Astrocyte of the cerebellum (primary cell): ENCODE results near the gene CCNYL1.

Source experiments
- DNase-seq: peaks from one replicate; pipeline ENCODE4 v3.0.0-alpha.2; 2011; ENCODE audit warnings: low read depth
- H3K4me3 ChIP-seq: 2 replicates; pipeline ENCODE4 v1.5.1; 2011; ENCODE audit warnings: mild to moderate bottlenecking, low read depth, low read length, moderate library complexity
- CTCF ChIP-seq: IDR thresholded peaks from 2 replicates; pipeline ENCODE4 v1.5.1; 2012; ENCODE audit warnings: low read length, low read depth, moderate library complexity, mild to moderate bottlenecking; ENCODE audit errors: missing control alignments
- in situ Hi-C: cut with HindIII; loops from 2 replicates; pipeline ENCODE4 v1.10.0; 2017; ENCODE audit warnings: low sequenced_read_pairs

The CCNYL1 gene

GRCh38 chr2:207787017-207787416, 75.6 kb downstream of the CCNYL1 start:
- no peak for DNase-seq

GRCh38 chr2:207787800-207788199, 76.4 kb downstream of the CCNYL1 start:
- in situ Hi-C loops, result no loop called here
- no peak for TF ChIP-seq CTCF
- H3K4me3 ChIP-seq, result no peak overlapping the region
- DNase-seq, result no peak

More at GRCh38 chr2:207787017-207787416, 75.6 kb downstream of the CCNYL1 start:
- TF ChIP-seq CTCF, result no peak
- in situ Hi-C loops, result no loop called here
- H3K4me3 ChIP-seq, result no peak overlapping the region

GRCh38 chr2:207790898-207791297, 79.5 kb downstream of the CCNYL1 start:
- no peak for DNase-seq
- no peak overlapping the region for H3K4me3 ChIP-seq
- in situ Hi-C loops, result no loop called here
- TF ChIP-seq CTCF, result no peak

GRCh38 chr2:207791579-207792243, 80.3 kb downstream of the CCNYL1 start:
- no peak for TF ChIP-seq CTCF
- no peak for DNase-seq
- H3K4me3 ChIP-seq, result no peak overlapping the region
- in situ Hi-C loops, result no loop called here

- peak; percentile 47 for DNase-seq
- TF ChIP-seq CTCF, result no peak
- in situ Hi-C loops, result no loop called here
- H3K4me3 ChIP-seq, result no peak overlapping the region
These were observed 80.9 kb downstream of the CCNYL1 start for GRCh38 chr2:207792244-207792785.

GRCh38 chr2:207796585-207797350, 85.3 kb downstream of the CCNYL1 start:
- in situ Hi-C loops, result no loop called here
- DNase-seq, result no peak
- TF ChIP-seq CTCF, result no peak
- H3K4me3 ChIP-seq, result no peak overlapping the region
